Chondrocyte (in vitro differentiated cells): ENCODE measurements around the gene TMEM269. TPM values are rescaled to one million over a fixed set of nuclear protein-coding genes. Genes with fewer than 3 reads are reported as not detected.

Experiments used
- DNase-seq: peaks from one replicate; pipeline ENCODE4 v3.0.0; 2021; ENCODE audit warnings: mixed read lengths, low spot score
- H3K27ac Mint-ChIP-seq: one replicate; pipeline ENCODE4 v1.8.0; 2021; ENCODE audit warnings: mild to moderate bottlenecking, moderate library complexity, mixed read lengths; ENCODE audit not compliant: unreplicated experiment
- H3K27me3 Mint-ChIP-seq: 2 replicates; pipeline ENCODE4 v1.8.0; 2021; ENCODE audit warnings: low read depth, mixed read lengths
- H3K36me3 Mint-ChIP-seq: 2 replicates; pipeline ENCODE4 v1.8.0; 2021; ENCODE audit warnings: low read depth, mixed read lengths
- H3K4me1 Mint-ChIP-seq: 2 replicates; pipeline ENCODE4 v1.8.0; 2021; ENCODE audit warnings: low read depth, mild to moderate bottlenecking, mixed read lengths
- H3K4me3 Mint-ChIP-seq: one replicate; pipeline ENCODE4 v1.8.0; 2021; ENCODE audit warnings: mild to moderate bottlenecking, moderate library complexity, mixed read lengths; ENCODE audit not compliant: unreplicated experiment
- H3K9me3 Mint-ChIP-seq: 2 replicates; pipeline ENCODE4 v1.8.0; 2021; ENCODE audit warnings: low read depth, mixed read lengths
- CTCF ChIP-seq: fragments of 200-600 bp; sonication (generic); IDR thresholded peaks from 2 replicates; pipeline ENCODE4 v1.5.0; 2021; ENCODE audit warnings: antibody characterized with exemption, mild to moderate bottlenecking, moderate library complexity
- total RNA-seq: library from RNA; stranded (reverse); gene quantifications from 3 replicates; pipeline ENCODE4 v1.2.1, GENCODE V29; 2021

The TMEM269 gene
- total RNA-seq, 1 donor from 2014 or later = 0.20 TPM

- no peak for DNase-seq
- no peak overlapping the region for H3K4me3 Mint-ChIP-seq
- peak; percentile 78 for TF ChIP-seq CTCF
- peaks cover 45% of the 10 kb centered on the region for H3K36me3 Mint-ChIP-seq
- peaks cover 6% of the 10 kb centered on the region for H3K4me1 Mint-ChIP-seq
- H3K9me3 Mint-ChIP-seq = no peaks in the 10 kb centered on the region
- no peaks in the 10 kb centered on the region for H3K27me3 Mint-ChIP-seq
- H3K27ac Mint-ChIP-seq = no peak overlapping the region
Measured at GRCh38 chr1:42777852-42778251, 6.9 kb upstream of the TMEM269 start.

GRCh38 chr1:42779725-42780124 lies 5.1 kb upstream of the TMEM269 start:
- peaks cover 43% of the 10 kb centered on the region for H3K36me3 Mint-ChIP-seq
- H3K9me3 Mint-ChIP-seq = no peaks in the 10 kb centered on the region
- H3K4me1 Mint-ChIP-seq = no peaks in the 10 kb centered on the region
- no peak for DNase-seq
- no peak overlapping the region for H3K4me3 Mint-ChIP-seq
- no peaks in the 10 kb centered on the region for H3K27me3 Mint-ChIP-seq
- H3K27ac Mint-ChIP-seq = no peak overlapping the region
- no peak for TF ChIP-seq CTCF

- Mint-ChIP-seq H3K27me3 (no peaks in the 10 kb centered on the region), H3K9me3 (no peaks in the 10 kb centered on the region), H3K36me3 (peaks cover 39% of the 10 kb centered on the region), H3K4me1 (no peaks in the 10 kb centered on the region), H3K4me3 (no peak overlapping the region), H3K27ac (no peak overlapping the region)
- no peak for TF ChIP-seq CTCF
- DNase-seq = no peak
Measured at GRCh38 chr1:42780176-42780575, 4.6 kb upstream of the TMEM269 start.

- Mint-ChIP-seq H3K4me1 (no peaks in the 10 kb centered on the region), H3K36me3 (peaks cover 19% of the 10 kb centered on the region), H3K4me3 (no peak overlapping the region), H3K27me3 (no peaks in the 10 kb centered on the region), H3K9me3 (no peaks in the 10 kb centered on the region), H3K27ac (no peak overlapping the region)
- no peak for TF ChIP-seq CTCF
- DNase-seq = no peak
Measured at GRCh38 chr1:42783092-42783491, 1.7 kb upstream of the TMEM269 start.

GRCh38 chr1:42784547-42784945 lies 245 bp upstream of the TMEM269 start:
- no peak for TF ChIP-seq CTCF
- Mint-ChIP-seq H3K9me3 (no peaks in the 10 kb centered on the region), H3K4me1 (no peaks in the 10 kb centered on the region), H3K27ac (no peak overlapping the region), H3K36me3 (peaks cover 14% of the 10 kb centered on the region), H3K4me3 (no peak overlapping the region), H3K27me3 (no peaks in the 10 kb centered on the region)
- no peak for DNase-seq
